Activated B cell treated with CpG ODN at 0.5 μM for 24 hours (primary cell): ENCODE measurements around the gene ATP9A. TPM values are rescaled to one million over a fixed set of nuclear protein-coding genes. Genes with fewer than 3 reads are reported as not detected.

Source experiments
- ATAC-seq: fragments of 200-7000 bp; cut with Tn5 transposase; one replicate; pipeline ENCODE4 v1.10.0; 2021; ENCODE audit warnings: low read depth, mild to moderate bottlenecking, moderate library complexity
- CTCF ChIA-PET: fragments of 350-600 bp; sonication (Branson Sonifier 250); formaldehyde crosslinking; loops from one replicate; lab custom pipeline; 2021; ENCODE audit warnings: antibody characterized with exemption; lab: Charles Lee
- POLR2A ChIA-PET: fragments of 350-600 bp; sonication (Branson Sonifier 250); formaldehyde crosslinking; loops from one replicate; lab custom pipeline; 2021; ENCODE audit warnings: antibody characterized with exemption; lab: Charles Lee
- DNase-seq: peaks from one replicate; pipeline ENCODE4 v3.0.0; 2022
- H3K27ac Mint-ChIP-seq: one replicate; pipeline ENCODE4 v1.8.0; 2020; ENCODE audit warnings: mixed read lengths
- H3K27me3 Mint-ChIP-seq: one replicate; pipeline ENCODE4 v1.8.0; 2021; ENCODE audit warnings: mixed read lengths
- H3K36me3 Mint-ChIP-seq: one replicate; pipeline ENCODE4 v1.8.0; 2021; ENCODE audit warnings: low read depth, mixed read lengths
- H3K4me1 Mint-ChIP-seq: one replicate; pipeline ENCODE4 v1.8.0; 2021; ENCODE audit warnings: mixed read lengths
- H3K4me3 Mint-ChIP-seq: one replicate; pipeline ENCODE4 v1.8.0; 2020; ENCODE audit warnings: mild to moderate bottlenecking, mixed read lengths
- H3K9me3 Mint-ChIP-seq: one replicate; pipeline ENCODE4 v1.8.0; 2020; ENCODE audit warnings: mixed read lengths
- intact Hi-C: fragments of 100-400 bp; cut with micrococcal nuclease; formaldehyde crosslinking; loops from one replicate; pipeline ENCODE4 v1.15.1; 2024
- total RNA-seq: library from RNA; stranded (reverse); gene quantifications from 2 replicates; pipeline ENCODE4 v1.2.3, GENCODE V29; 2022
- TF ChIP-seq, protein P1 (sequence below): fragments of 200-600 bp; IDR thresholded peaks from one replicate; pipeline ENCODE4 v1.8.0; 2022; ENCODE audit warnings: antibody characterized with exemption, mild to moderate bottlenecking

Gene ATP9A
- total RNA-seq, 1 donor from 2014 or later: 0.07 TPM

DNA sequence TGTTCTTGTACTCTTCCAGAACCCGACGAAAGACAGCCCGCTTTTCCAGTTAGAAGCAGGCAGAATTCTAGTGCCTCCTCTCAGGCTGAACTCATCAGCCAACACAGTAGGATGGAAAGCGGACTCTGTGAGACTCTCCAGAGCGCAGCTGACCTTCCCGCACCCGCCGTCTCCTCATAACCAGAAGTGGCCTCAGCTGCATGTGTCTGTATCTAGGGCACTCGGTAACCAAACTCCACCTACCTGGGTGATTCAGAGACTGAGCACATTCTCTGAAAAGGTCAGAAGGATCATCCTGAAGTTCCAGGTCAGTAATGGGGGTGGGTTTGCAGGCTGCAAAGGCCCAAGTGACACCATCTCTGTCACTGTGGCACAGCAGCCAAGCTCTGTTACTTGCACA, 158.9 kb downstream of the ATP9A start:
- Mint-ChIP-seq H3K27me3 (peaks cover 34% of the 10 kb centered on the region), H3K4me3 (no peak overlapping the region), H3K4me1 (no peaks in the 10 kb centered on the region), H3K36me3 (no peaks in the 10 kb centered on the region), H3K9me3 (no peaks in the 10 kb centered on the region), H3K27ac (no peak overlapping the region)
- intact Hi-C loops: no loop called here
- ATAC-seq (no peak), DNase-seq (no peak)
- TF ChIP-seq, protein P1, sequence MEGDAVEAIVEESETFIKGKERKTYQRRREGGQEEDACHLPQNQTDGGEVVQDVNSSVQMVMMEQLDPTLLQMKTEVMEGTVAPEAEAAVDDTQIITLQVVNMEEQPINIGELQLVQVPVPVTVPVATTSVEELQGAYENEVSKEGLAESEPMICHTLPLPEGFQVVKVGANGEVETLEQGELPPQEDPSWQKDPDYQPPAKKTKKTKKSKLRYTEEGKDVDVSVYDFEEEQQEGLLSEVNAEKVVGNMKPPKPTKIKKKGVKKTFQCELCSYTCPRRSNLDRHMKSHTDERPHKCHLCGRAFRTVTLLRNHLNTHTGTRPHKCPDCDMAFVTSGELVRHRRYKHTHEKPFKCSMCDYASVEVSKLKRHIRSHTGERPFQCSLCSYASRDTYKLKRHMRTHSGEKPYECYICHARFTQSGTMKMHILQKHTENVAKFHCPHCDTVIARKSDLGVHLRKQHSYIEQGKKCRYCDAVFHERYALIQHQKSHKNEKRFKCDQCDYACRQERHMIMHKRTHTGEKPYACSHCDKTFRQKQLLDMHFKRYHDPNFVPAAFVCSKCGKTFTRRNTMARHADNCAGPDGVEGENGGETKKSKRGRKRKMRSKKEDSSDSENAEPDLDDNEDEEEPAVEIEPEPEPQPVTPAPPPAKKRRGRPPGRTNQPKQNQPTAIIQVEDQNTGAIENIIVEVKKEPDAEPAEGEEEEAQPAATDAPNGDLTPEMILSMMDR: no peak
- POLR2A ChIA-PET: no interaction called here
- CTCF ChIA-PET: no interaction called here

DNA sequence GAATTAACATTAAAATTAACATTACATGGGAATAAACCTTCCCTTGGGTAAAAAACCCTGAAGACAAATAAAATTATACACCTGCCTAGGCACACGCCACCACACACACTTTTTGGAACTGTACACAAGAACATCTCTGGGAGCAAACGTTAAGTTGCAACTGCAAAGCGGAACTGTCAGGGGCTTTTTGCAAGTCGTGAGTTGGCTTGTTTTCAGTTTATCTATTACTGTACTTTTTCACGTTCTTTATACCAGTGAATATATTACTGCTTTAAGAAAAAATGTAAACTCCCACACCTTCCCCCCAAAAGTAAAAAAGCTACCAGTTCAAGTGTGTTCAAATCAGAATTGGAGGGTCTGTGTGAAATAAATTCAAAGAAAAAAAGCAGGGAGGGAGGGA, 160.1 kb downstream of the ATP9A start:
- Mint-ChIP-seq H3K4me3 (no peak overlapping the region), H3K9me3 (no peaks in the 10 kb centered on the region), H3K36me3 (no peaks in the 10 kb centered on the region), H3K27me3 (peaks cover 35% of the 10 kb centered on the region), H3K27ac (no peak overlapping the region), H3K4me1 (no peaks in the 10 kb centered on the region)
- ChIA-PET CTCF (interaction anchor here (1.3 kb wide), 1 partner anchor 65 kb away, joined by 3 read pairs; the partner anchor contains the start of gene NFATC2), POLR2A (interaction anchor here (0.7 kb wide), 1 partner anchor 15 kb away, joined by 3 read pairs; no protein-coding TSS in a partner anchor)
- no peak for DNase-seq
- no peak for ATAC-seq
- intact Hi-C loops: no loop called here
- TF ChIP-seq, protein P1: no peak

DNA sequence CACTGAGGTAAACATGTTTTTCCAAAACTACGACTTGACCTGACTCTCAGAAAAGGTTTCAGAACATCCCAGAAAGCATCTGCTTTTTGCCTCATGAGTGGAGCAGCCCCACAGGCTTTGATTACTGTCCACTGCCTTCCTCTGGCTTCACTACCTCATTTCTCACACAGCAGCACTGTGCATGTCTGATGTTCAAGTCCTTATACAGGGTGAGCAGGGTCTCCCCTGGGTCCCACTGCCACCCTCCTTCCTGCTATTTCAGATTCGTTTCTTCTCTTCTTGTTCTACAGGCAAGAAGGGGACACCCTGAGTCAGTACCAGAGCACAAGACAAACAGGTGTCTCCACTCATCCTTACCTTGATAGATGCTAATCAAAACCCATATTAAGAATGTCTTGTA, 161.0 kb downstream of the ATP9A start:
- no peak overlapping the region for H3K4me3 Mint-ChIP-seq
- POLR2A ChIA-PET: no interaction called here
- TF ChIP-seq, protein P1: no peak
- peaks cover 32% of the 10 kb centered on the region for H3K27me3 Mint-ChIP-seq
- H3K27ac Mint-ChIP-seq: no peak overlapping the region
- no peaks in the 10 kb centered on the region for H3K9me3 Mint-ChIP-seq
- CTCF ChIA-PET: no interaction called here
- H3K4me1 Mint-ChIP-seq: no peaks in the 10 kb centered on the region
- intact Hi-C loops: no loop called here
- DNase-seq (no peak), ATAC-seq (no peak)
- no peaks in the 10 kb centered on the region for H3K36me3 Mint-ChIP-seq

DNA sequence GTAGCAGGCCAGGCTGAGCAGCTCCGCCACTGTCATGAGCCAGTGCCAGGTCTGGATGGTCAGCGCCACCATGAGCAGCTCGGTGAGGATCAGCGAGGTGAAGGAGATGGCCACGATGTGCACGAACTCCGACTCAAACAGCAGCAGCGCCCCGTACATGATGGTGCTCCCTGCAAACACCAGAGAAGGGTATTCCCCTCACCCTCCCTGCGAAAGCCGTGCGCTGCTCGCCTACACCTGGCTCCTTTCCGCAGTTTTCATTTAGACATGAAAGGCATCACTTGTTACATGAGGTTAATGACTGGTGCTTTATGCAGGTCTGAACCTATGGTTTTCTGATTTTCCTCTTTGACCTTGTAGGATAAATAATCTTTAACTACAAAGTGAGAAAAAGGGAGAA, 163.3 kb downstream of the ATP9A start:
- CTCF ChIA-PET: no interaction called here

DNA sequence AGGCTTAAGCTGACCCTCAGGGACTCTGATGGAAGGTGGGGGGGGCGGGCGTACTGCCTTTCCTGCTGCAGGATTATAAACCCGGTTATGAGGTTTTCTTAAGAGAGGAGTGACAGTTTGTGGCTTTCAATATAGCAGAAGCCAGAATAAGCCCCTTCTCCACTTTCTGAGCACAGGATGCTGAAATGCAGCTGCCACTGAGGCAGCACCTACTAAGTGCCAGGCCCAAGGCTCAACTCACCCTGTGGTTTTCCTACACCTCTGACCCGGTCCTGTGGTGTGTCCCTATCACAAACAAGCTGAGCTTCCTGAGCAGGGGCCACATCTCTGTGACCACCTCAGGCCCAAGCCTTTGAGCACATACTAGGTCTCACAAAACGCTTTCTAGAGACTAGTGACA, 166.1 kb downstream of the ATP9A start:
- Mint-ChIP-seq H3K4me3 (no peak overlapping the region), H3K27me3 (peaks cover 34% of the 10 kb centered on the region), H3K27ac (no peak overlapping the region), H3K4me1 (no peaks in the 10 kb centered on the region), H3K9me3 (no peaks in the 10 kb centered on the region), H3K36me3 (no peaks in the 10 kb centered on the region)
- DNase-seq (no peak), ATAC-seq (no peak)
- ChIA-PET CTCF (interaction anchor here (1.2 kb wide), 1 partner anchor 216 kb away, joined by 5 read pairs; no protein-coding TSS in a partner anchor), POLR2A (no interaction called here)
- TF ChIP-seq, protein P1: no peak
- intact Hi-C loops: no loop called here

More for the DNA sequence above, 163.3 kb downstream of the ATP9A start:
- POLR2A ChIA-PET: no interaction called here
- Mint-ChIP-seq H3K36me3 (no peaks in the 10 kb centered on the region), H3K4me1 (no peaks in the 10 kb centered on the region), H3K27me3 (peaks cover 28% of the 10 kb centered on the region), H3K4me3 (no peak overlapping the region), H3K27ac (no peak overlapping the region), H3K9me3 (no peaks in the 10 kb centered on the region)
- TF ChIP-seq, protein P1: no peak
- DNase-seq: no peak
- ATAC-seq: no peak
- intact Hi-C loops: no loop called here
